ENCODE results near the gene CRYBA2.

CRYBA2 gene

GRCh38 chr2:218984239-218985020 is 8.8 kb downstream of the CRYBA2 start:
- Histone ChIP-seq H3K4me1 (ENCODE audit: control insufficient read depth, insufficient read depth, low read length) (peaks cover 3% of the 10 kb centered on the region), H3K27me3 (ENCODE audit: control insufficient read depth, insufficient read depth, low read length) (peaks cover 90% of the 10 kb centered on the region), H3K9me3 (ENCODE audit: control insufficient read depth, insufficient read depth, low read length) (no peaks in the 10 kb centered on the region), H3K9ac (ENCODE audit: low read depth, low read length) (no peak overlapping the region), H3K36me3 (ENCODE audit: control insufficient read depth, insufficient read depth, low read length) (no peaks in the 10 kb centered on the region), H3K4me3 (ENCODE audit: low read depth, low read length) (peak overlapping the region; percentile 12)

GRCh38 chr2:218983934-218984238 is 9.3 kb downstream of the CRYBA2 start:
- Histone ChIP-seq H3K27me3 (ENCODE audit: control insufficient read depth, insufficient read depth, low read length) (peaks cover 89% of the 10 kb centered on the region), H3K4me1 (ENCODE audit: control insufficient read depth, insufficient read depth, low read length) (peaks cover 3% of the 10 kb centered on the region), H3K36me3 (ENCODE audit: control insufficient read depth, insufficient read depth, low read length) (no peaks in the 10 kb centered on the region), H3K9me3 (ENCODE audit: control insufficient read depth, insufficient read depth, low read length) (no peaks in the 10 kb centered on the region), H3K4me3 (ENCODE audit: low read depth, low read length) (peak overlapping the region; percentile 12), H3K9ac (ENCODE audit: low read depth, low read length) (no peak overlapping the region)

- Histone ChIP-seq H3K4me1 (ENCODE audit: control insufficient read depth, insufficient read depth, low read length) (peaks cover 3% of the 10 kb centered on the region), H3K4me3 (ENCODE audit: low read depth, low read length) (peak overlapping the region; percentile 12), H3K9me3 (ENCODE audit: control insufficient read depth, insufficient read depth, low read length) (no peaks in the 10 kb centered on the region), H3K9ac (ENCODE audit: low read depth, low read length) (no peak overlapping the region), H3K27me3 (ENCODE audit: control insufficient read depth, insufficient read depth, low read length) (peaks cover 89% of the 10 kb centered on the region), H3K36me3 (ENCODE audit: control insufficient read depth, insufficient read depth, low read length) (no peaks in the 10 kb centered on the region)
These were observed 9.8 kb downstream of the CRYBA2 start for GRCh38 chr2:218983263-218983933.

GRCh38 chr2:218982586-218983262 is 10.5 kb downstream of the CRYBA2 start:
- Histone ChIP-seq H3K36me3 (ENCODE audit: control insufficient read depth, insufficient read depth, low read length) (no peaks in the 10 kb centered on the region), H3K4me1 (ENCODE audit: control insufficient read depth, insufficient read depth, low read length) (peaks cover 3% of the 10 kb centered on the region), H3K4me3 (ENCODE audit: low read depth, low read length) (peak overlapping the region; percentile 41), H3K9ac (ENCODE audit: low read depth, low read length) (no peak overlapping the region), H3K9me3 (ENCODE audit: control insufficient read depth, insufficient read depth, low read length) (no peaks in the 10 kb centered on the region), H3K27me3 (ENCODE audit: control insufficient read depth, insufficient read depth, low read length) (peaks cover 89% of the 10 kb centered on the region)

GRCh38 chr2:218981881-218982585 is 11.2 kb downstream of the CRYBA2 start:
- H3K9me3 ChIP-seq (ENCODE audit: control insufficient read depth, insufficient read depth, low read length) = no peaks in the 10 kb centered on the region
- H3K4me1 ChIP-seq (ENCODE audit: control insufficient read depth, insufficient read depth, low read length) = peaks cover 3% of the 10 kb centered on the region
- peak overlapping the region; percentile 41 for H3K4me3 ChIP-seq (ENCODE audit: low read depth, low read length)
- H3K27me3 ChIP-seq (ENCODE audit: control insufficient read depth, insufficient read depth, low read length) = peaks cover 89% of the 10 kb centered on the region
- H3K9ac ChIP-seq (ENCODE audit: low read depth, low read length) = no peak overlapping the region
- H3K36me3 ChIP-seq (ENCODE audit: control insufficient read depth, insufficient read depth, low read length) = no peaks in the 10 kb centered on the region

GRCh38 chr2:218981390-218981880 is 11.8 kb downstream of the CRYBA2 start:
- no peaks in the 10 kb centered on the region for H3K9me3 ChIP-seq (ENCODE audit: control insufficient read depth, insufficient read depth, low read length)
- H3K4me1 ChIP-seq (ENCODE audit: control insufficient read depth, insufficient read depth, low read length) = peaks cover 3% of the 10 kb centered on the region
- H3K4me3 ChIP-seq (ENCODE audit: low read depth, low read length) = peak overlapping the region; percentile 48
- peaks cover 89% of the 10 kb centered on the region for H3K27me3 ChIP-seq (ENCODE audit: control insufficient read depth, insufficient read depth, low read length)
- H3K9ac ChIP-seq (ENCODE audit: low read depth, low read length) = no peak overlapping the region
- H3K36me3 ChIP-seq (ENCODE audit: control insufficient read depth, insufficient read depth, low read length) = no peaks in the 10 kb centered on the region

GRCh38 chr2:218980735-218981389 is 12.4 kb downstream of the CRYBA2 start:
- Histone ChIP-seq H3K27me3 (ENCODE audit: control insufficient read depth, insufficient read depth, low read length) (peaks cover 89% of the 10 kb centered on the region), H3K9me3 (ENCODE audit: control insufficient read depth, insufficient read depth, low read length) (no peaks in the 10 kb centered on the region), H3K4me1 (ENCODE audit: control insufficient read depth, insufficient read depth, low read length) (peaks cover 3% of the 10 kb centered on the region), H3K9ac (ENCODE audit: low read depth, low read length) (no peak overlapping the region), H3K36me3 (ENCODE audit: control insufficient read depth, insufficient read depth, low read length) (no peaks in the 10 kb centered on the region), H3K4me3 (ENCODE audit: low read depth, low read length) (peak overlapping the region; percentile 48)

- peaks cover 3% of the 10 kb centered on the region for H3K4me1 ChIP-seq (ENCODE audit: control insufficient read depth, insufficient read depth, low read length)
- H3K36me3 ChIP-seq (ENCODE audit: control insufficient read depth, insufficient read depth, low read length) = no peaks in the 10 kb centered on the region
- no peak overlapping the region for H3K9ac ChIP-seq (ENCODE audit: low read depth, low read length)
- peaks cover 91% of the 10 kb centered on the region for H3K27me3 ChIP-seq (ENCODE audit: control insufficient read depth, insufficient read depth, low read length)
- peak overlapping the region; percentile 42 for H3K4me3 ChIP-seq (ENCODE audit: low read depth, low read length)
- H3K9me3 ChIP-seq (ENCODE audit: control insufficient read depth, insufficient read depth, low read length) = no peaks in the 10 kb centered on the region
These were observed 13.1 kb downstream of the CRYBA2 start for GRCh38 chr2:218979846-218980734.

- no peak overlapping the region for H3K4me3 ChIP-seq (ENCODE audit: low read depth, low read length)
- peaks cover 78% of the 10 kb centered on the region for H3K27me3 ChIP-seq (ENCODE audit: control insufficient read depth, insufficient read depth, low read length)
- no peaks in the 10 kb centered on the region for H3K36me3 ChIP-seq (ENCODE audit: control insufficient read depth, insufficient read depth, low read length)
- no peaks in the 10 kb centered on the region for H3K9me3 ChIP-seq (ENCODE audit: control insufficient read depth, insufficient read depth, low read length)
- no peaks in the 10 kb centered on the region for H3K4me1 ChIP-seq (ENCODE audit: control insufficient read depth, insufficient read depth, low read length)
- H3K9ac ChIP-seq (ENCODE audit: low read depth, low read length) = no peak overlapping the region
These were observed 18.0 kb downstream of the CRYBA2 start for GRCh38 chr2:218975060-218975777.

GRCh38 chr2:218970894-218971293 is 22.3 kb downstream of the CRYBA2 start:
- Histone ChIP-seq H3K27me3 (ENCODE audit: control insufficient read depth, insufficient read depth, low read length) (peaks cover 47% of the 10 kb centered on the region), H3K4me1 (ENCODE audit: control insufficient read depth, insufficient read depth, low read length) (no peaks in the 10 kb centered on the region), H3K9ac (ENCODE audit: low read depth, low read length) (no peak overlapping the region), H3K36me3 (ENCODE audit: control insufficient read depth, insufficient read depth, low read length) (no peaks in the 10 kb centered on the region), H3K4me3 (ENCODE audit: low read depth, low read length) (no peak overlapping the region), H3K9me3 (ENCODE audit: control insufficient read depth, insufficient read depth, low read length) (no peaks in the 10 kb centered on the region)

All from iPS-15b (cell line).